Fibroblast of villous mesenchyme (primary cell): ENCODE measurements around the gene LHFPL2. TPM values are rescaled to one million over a fixed set of nuclear protein-coding genes. Genes with fewer than 3 reads are reported as not detected.
A peak's percentile ranks its signal among the peaks of the same experiment; 100 is the strongest.

Source experiments
- DNase-seq: peaks from one replicate; pipeline ENCODE4 v3.0.0-alpha.2; 2010; ENCODE audit warnings: low read depth
- H3K4me3 ChIP-seq: 2 replicates; pipeline ENCODE4 v1.5.1; 2011; ENCODE audit warnings: low read depth, mild to moderate bottlenecking, low read length
- CTCF ChIP-seq: IDR thresholded peaks from 2 replicates; pipeline ENCODE4 v1.5.1; 2012; ENCODE audit warnings: low read depth, mild to moderate bottlenecking, low read length; ENCODE audit not compliant: insufficient read depth
- total RNA-seq: library from RNA; depleted of rRNA; stranded (reverse); fragments of >200 nt; gene quantifications from 2 replicates; pipeline ENCODE4 v1.2.3, GENCODE V29; 2012

Gene LHFPL2
- total RNA-seq, 1 donor, result 35.0 TPM

- H3K4me3 ChIP-seq, result peak overlapping the region; percentile 36
- no peak for TF ChIP-seq CTCF
- no peak for DNase-seq
Measured at GRCh38 chr5:78509145-78509865, 139.3 kb downstream of the LHFPL2 start.

- no peak overlapping the region for H3K4me3 ChIP-seq
- DNase-seq, result peak; percentile 68
- no peak for TF ChIP-seq CTCF
Measured at GRCh38 chr5:78508186-78508765, 140.3 kb downstream of the LHFPL2 start.

GRCh38 chr5:78507531-78507930 lies 141.0 kb downstream of the LHFPL2 start:
- H3K4me3 ChIP-seq, result no peak overlapping the region
- DNase-seq, result no peak
- TF ChIP-seq CTCF, result no peak

- TF ChIP-seq CTCF, result no peak
- no peak for DNase-seq
- no peak overlapping the region for H3K4me3 ChIP-seq
Measured at GRCh38 chr5:78506261-78507024, 142.1 kb downstream of the LHFPL2 start.

- TF ChIP-seq CTCF, result no peak
- H3K4me3 ChIP-seq, result no peak overlapping the region
- DNase-seq, result no peak
Measured at GRCh38 chr5:78505860-78506259, 142.7 kb downstream of the LHFPL2 start.

- H3K4me3 ChIP-seq, result no peak overlapping the region
- DNase-seq, result peak; percentile 94
- no peak for TF ChIP-seq CTCF
Measured at GRCh38 chr5:78504704-78505677, 143.6 kb downstream of the LHFPL2 start.
